GM19099 (cell line): ENCODE measurements around the gene TROAP.
A peak's percentile ranks its signal among the peaks of the same experiment; 100 is the strongest.

ENCODE experiments used
- POLR2A ChIP-seq: IDR thresholded peaks from 3 replicates; pipeline ENCODE4 v1.6.1; 2011; ENCODE audit warnings: low read depth; ENCODE audit not compliant: insufficient read length; ENCODE audit errors: extremely low read depth

Gene TROAP

GRCh38 chr12:49322708-49323523, at the start of gene TROAP:
TROAP (plus strand) TSS chr12:49323255; CDS start chr12:49323609, 354 bp downstream.
- TF ChIP-seq POLR2A = peak; percentile 83

GRCh38 chr12:49273726-49274395, 49.2 kb upstream of the TROAP start:
- TF ChIP-seq POLR2A = no peak

- no peak for TF ChIP-seq POLR2A
Measured at GRCh38 chr12:49274396-49275069, 48.5 kb upstream of the TROAP start.

- TF ChIP-seq POLR2A = no peak
Measured at GRCh38 chr12:49276304-49277290, 46.5 kb upstream of the TROAP start.

- TF ChIP-seq POLR2A = no peak
Measured at GRCh38 chr12:49277466-49277865, 45.6 kb upstream of the TROAP start.

GRCh38 chr12:49279706-49280159, 43.3 kb upstream of the TROAP start:
- TF ChIP-seq POLR2A = no peak

GRCh38 chr12:49282302-49282701, 40.8 kb upstream of the TROAP start:
- no peak for TF ChIP-seq POLR2A

GRCh38 chr12:49283541-49284429, 39.3 kb upstream of the TROAP start:
- TF ChIP-seq POLR2A = no peak

GRCh38 chr12:49284672-49285071, 38.4 kb upstream of the TROAP start:
- no peak for TF ChIP-seq POLR2A

GRCh38 chr12:49287876-49288275, 35.2 kb upstream of the TROAP start:
- no peak for TF ChIP-seq POLR2A

- no peak for TF ChIP-seq POLR2A
Measured at GRCh38 chr12:49288412-49288853, 34.6 kb upstream of the TROAP start.

- TF ChIP-seq POLR2A = no peak
Measured at GRCh38 chr12:49288922-49289555, 34.0 kb upstream of the TROAP start.

GRCh38 chr12:49292729-49293055, 30.4 kb upstream of the TROAP start:
- no peak for TF ChIP-seq POLR2A
